ENCODE data around the gene GRIK4.

DNA sequence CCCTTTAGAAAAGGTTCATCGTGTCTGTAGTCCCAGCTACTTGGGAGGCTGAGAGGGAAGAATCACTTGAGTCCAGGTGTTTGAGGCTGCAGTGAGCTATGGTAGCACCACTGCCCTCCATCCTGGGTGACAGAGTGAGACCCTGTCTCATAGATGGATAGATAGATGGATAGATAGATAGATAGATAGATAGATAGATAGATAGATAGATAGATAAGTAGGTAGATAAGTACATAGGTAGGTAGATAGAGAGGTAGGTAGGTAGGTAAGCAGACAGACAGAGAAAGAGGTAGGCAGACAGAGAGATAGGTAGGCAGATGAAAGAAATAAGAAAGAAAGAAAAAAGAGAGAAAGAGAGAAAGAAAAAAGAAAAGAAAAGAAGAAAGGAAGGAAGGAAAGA is 156.4 kb downstream of the GRIK4 start:
- TF ChIP-seq, protein P1, sequence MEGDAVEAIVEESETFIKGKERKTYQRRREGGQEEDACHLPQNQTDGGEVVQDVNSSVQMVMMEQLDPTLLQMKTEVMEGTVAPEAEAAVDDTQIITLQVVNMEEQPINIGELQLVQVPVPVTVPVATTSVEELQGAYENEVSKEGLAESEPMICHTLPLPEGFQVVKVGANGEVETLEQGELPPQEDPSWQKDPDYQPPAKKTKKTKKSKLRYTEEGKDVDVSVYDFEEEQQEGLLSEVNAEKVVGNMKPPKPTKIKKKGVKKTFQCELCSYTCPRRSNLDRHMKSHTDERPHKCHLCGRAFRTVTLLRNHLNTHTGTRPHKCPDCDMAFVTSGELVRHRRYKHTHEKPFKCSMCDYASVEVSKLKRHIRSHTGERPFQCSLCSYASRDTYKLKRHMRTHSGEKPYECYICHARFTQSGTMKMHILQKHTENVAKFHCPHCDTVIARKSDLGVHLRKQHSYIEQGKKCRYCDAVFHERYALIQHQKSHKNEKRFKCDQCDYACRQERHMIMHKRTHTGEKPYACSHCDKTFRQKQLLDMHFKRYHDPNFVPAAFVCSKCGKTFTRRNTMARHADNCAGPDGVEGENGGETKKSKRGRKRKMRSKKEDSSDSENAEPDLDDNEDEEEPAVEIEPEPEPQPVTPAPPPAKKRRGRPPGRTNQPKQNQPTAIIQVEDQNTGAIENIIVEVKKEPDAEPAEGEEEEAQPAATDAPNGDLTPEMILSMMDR (conservative IDR thresholded peaks at IDR 0.05), result no peak
- TF ChIP-seq EZH2 (IDR thresholded peaks at IDR 0.05; ENCODE audit: low read depth), result no peak
